HG03378 (cell line): Measurements from ENCODE around the gene LRRC8E.
A peak's percentile ranks its signal among the peaks of the same experiment; 100 is the strongest.
"Not testable (repeated sequence)": the region's sequence is repeated elsewhere in the genome, so short reads cannot be mapped to it uniquely, and the experiment has no call there.

ENCODE experiments used
- ATAC-seq: cut with Tn5 transposase; IDR thresholded peaks from one replicate; pipeline ENCODE4 v1.9.1; 2021; ENCODE audit warnings: mild to moderate bottlenecking, moderate library complexity; ENCODE audit not compliant: unreplicated experiment

Gene LRRC8E

DNA sequence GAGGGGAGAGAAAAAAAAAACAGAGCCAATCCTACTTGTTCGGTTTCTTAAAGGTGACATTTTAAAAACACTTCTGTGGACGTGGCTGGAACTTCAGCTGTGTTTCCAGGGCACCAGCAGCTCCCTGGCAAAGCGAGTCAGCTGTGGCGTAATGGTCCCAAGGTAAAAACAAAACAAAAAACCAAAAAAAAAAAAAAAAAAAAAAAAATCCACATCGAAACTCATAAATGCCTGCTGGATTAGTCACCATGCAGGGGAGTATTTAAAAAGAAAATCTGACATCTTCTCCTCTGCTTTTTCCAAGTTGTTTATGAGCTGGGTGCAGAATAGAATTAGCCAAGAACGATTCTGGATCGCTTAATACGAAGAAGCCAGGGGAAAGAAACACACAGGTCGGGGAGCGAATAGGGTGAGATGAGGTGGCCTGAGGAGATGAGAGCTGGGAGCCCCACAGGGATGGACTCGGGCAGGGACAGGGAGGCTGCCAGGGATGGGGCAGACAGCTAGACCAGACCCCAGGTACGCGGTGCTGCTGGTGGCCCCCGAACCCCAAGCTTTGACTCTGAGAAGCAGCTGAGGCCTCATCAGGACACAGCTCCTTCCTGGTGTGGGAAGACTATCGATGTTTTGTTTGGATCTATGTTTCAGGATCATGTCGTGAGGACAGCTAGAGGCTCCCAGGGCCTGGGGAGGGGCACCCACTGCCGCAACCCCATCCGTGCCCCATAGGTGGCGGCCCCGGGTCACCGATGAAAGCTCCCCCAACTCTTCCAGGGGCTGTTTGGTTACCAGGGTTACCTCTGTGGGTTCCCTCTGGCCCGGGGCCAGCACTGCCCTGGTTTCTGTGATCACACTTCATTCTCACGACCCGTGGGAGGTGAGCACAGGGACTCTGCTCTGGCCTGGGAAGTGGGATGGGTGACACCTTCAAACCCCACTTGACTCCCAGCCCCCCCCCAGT, 40.7 kb downstream of the LRRC8E start:
- ATAC-seq, result no peak

DNA sequence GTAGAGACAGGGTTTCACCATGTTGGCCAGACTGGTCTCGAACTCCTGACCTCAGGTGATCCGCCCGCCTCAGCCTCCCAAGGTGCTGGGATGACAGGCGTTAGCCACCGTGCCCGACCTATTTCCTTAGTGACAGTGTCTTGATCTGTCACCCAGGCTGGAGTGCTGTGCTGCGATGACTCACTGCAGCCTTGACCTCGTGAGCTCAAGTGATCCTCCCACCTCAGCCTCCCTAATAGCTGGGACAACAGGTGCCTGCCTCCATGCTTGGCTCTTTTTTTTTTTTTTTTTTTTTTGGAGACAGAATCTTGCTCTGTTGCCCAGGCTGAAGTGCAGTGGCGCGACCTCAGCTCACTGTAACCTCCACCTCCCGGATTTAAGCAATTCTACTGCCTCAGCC, 41.7 kb downstream of the LRRC8E start:
- ATAC-seq, result not testable (repeated sequence)

DNA sequence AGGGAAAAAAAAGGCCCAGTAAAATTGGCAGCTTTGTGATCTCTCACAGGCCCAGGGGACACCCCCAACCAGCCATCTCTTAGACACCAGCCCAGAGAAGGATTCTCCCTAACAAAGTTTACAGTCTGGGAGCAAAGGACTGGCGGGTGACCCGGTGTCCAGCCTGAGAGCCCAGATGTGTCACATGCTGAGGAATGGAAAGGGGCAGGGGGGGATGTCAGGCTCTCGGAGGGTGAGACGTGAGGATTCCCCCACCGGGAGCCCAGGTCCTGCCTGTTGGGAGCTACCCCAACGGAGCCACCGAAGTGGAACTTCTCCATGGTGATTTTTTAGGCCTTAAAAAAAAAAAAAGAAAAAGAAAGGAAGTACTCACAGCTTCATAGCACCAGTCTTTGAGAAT, 42.5 kb downstream of the LRRC8E start:
- no peak for ATAC-seq

DNA sequence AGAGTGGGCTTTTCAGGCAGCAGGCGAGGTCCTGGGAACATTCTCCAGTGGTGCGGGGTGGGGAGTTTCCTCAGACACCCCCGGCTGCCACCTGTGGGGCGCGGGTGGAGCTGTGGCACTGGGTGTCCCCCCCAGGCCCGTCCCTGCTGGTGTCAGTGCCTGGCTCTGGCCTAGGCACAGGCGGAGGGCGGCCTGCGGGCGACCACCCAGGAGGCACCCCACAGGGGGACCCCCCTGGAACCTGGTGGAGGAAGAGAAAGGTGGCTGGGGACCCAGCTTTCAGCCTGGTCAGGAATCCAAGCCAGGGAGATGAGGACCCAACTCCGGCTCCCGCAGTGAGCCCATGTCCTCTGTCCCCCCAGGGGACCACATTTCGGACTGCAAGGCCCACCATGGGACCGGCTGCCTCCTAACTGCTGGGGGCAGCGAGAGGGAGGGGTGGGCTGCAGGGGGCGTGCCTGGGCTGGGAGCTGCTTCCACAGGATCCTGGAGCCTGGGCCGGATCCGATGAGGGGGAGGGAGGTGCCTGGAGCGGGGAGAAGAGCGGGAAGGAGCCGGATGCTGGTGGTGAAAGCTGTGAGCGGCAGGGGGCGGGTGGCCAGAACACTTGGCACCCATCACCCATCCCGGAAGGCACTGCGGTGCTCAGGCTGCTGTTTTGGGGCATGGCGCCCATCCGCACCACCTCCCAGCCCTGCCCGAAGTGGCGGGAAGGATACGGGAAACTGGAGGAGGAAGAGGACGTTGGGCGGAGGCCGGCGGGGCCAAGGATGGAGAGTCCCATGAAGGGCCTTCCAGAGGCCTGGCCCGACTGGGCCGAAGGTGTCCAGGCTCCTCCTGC, 43.1 kb downstream of the LRRC8E start:
- no peak for ATAC-seq

DNA sequence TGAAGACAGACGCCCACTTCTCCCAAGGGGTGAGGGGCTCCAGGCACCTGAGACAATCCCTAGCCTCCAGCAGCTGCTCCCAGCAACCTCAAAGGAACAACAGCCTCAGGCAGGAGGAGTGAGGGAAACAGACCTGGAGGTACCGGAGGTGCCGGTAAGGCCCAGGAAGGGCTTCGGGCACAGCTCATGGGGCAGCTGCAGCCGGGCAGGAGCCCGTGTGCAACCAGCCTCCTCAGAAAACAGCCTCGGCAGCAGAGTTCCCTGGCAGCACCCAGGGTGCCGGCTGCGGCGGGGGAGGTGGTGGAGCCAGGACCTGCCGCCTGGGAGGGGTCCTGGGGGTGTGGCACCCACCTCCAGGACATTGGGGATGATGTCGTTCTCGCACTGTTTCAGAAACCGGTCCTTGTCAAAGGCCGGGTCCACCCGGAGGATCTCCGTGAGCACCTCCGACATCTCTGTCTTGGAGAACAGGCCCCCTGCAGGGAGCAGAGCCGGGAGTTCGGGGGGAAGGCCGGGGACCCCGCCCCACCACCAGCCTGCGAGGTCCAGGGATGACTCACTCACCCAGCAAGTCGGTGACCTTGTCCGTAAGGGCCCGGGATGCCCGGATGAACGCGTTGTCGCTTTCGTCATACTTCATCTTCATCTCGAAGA, 44.1 kb downstream of the LRRC8E start:
- no peak for ATAC-seq

DNA sequence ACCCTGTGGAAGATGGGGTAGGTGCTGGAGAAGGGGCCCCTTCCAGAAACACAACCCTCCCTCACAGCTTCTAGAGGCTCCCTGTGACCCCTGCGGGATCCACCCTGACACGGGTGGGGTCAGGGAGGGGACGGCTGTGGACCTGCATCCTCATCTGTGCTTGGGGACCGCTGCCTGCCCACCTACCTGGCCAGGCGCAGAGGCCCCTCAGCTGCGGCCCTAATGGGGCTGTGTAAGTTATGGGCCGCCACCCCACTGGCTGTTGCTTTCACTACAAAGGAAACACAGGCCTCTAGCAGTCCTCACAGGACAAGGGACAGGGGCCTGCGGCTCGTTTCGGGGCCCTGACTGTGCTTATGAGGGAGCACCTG, 44.6 kb downstream of the LRRC8E start:
- no peak for ATAC-seq

DNA sequence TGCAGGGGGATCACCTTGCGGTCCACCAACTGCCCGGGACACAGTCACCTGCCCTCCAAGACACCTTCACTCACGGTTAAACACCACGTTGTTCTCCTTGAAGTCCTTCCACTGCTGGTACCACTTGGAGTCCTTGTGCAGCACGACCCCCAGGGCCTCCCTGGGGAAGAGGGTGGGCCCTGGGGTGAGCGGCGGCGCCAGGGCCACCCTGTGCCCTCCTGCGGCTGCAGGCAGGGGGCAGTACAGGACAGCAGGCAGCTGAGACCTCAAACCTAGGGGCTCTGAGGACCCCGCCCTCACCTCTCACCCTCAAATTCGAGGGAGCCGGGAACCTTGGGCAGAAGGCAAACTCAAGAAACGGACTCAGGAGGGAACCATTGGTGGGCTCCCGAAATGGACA, 45.1 kb downstream of the LRRC8E start:
- no peak for ATAC-seq

DNA sequence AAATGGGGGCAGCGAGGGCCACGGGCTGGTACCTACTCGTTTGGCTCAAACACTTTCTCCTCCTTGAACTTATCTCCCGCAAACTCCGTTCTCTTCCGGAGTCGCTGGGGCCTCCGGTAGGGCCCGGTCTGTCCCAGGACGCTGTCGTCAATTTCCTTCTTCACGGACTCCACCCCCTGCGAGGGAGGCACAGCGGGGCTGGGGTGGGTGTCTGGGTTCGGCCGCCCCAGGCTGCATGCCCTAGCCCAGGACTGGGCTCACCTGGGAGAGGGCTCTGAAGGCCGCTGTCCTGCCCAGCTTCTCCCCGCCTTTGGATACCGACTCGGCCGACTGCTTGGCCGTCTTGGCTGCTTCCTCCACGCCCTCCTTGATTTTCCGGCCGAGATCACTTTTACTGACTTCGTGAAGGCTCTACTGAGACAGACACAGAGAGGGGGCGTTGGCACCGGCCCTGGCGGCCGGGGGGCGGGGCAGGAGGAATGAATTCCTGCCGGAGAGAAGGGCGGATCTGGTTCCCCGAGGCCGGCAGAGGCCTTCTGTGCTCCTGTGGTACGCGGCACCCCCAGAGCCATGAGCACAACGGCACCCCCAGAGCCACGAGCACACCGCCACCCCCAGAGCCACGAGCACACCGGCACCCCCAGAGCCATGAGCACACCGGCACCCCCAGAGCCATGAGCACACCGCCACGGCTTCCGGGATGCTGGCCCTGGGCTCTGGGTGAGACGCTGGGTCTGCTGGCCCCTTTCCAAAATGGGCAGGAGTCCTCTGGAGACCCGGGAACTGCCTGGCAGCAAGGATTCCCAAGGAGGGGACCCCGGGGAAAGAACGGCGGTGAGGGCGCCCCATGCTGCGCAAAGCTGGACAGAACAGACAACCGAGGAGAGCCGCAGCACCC, 45.8 kb downstream of the LRRC8E start:
- no peak for ATAC-seq

DNA sequence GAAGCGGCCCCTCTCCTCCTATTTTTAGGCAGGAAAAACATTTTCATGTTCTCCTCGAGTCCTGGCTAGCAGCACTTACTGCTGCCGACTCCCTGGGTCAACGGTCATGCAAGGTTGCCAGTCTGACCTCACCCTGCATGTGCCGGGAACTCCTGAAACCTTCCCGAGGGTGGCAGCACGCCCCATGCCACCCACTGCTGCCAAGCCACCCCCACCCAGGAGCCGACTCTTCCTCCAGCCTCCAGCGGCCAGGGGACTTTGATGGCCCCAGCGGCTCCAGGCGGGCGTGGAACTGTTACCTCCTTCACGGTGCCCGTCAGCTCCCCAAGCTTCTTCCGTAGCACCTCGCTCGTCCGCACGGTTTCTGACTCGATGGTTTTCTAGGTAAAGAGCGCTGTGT, 46.5 kb downstream of the LRRC8E start:
- ATAC-seq, result no peak

DNA sequence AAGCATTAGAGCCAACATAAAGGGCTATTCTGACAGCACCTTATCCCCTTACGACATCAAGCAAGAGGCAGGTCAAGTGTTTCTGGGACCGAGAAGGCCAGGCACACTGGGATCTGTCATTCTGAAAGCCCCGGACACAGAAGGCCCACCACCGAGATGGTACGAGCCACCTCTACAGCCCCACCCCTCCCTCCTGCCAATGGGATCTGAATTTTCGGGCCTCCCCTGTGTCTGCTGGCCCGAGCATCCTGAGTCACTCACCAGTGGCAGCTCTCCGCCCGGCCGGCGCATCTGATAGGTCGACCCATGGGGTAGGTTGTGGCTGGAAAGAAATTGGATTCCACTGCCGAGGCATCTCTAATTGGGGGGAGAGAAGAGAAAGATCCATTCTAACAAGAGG, 52.5 kb downstream of the LRRC8E start:
- no peak for ATAC-seq

DNA sequence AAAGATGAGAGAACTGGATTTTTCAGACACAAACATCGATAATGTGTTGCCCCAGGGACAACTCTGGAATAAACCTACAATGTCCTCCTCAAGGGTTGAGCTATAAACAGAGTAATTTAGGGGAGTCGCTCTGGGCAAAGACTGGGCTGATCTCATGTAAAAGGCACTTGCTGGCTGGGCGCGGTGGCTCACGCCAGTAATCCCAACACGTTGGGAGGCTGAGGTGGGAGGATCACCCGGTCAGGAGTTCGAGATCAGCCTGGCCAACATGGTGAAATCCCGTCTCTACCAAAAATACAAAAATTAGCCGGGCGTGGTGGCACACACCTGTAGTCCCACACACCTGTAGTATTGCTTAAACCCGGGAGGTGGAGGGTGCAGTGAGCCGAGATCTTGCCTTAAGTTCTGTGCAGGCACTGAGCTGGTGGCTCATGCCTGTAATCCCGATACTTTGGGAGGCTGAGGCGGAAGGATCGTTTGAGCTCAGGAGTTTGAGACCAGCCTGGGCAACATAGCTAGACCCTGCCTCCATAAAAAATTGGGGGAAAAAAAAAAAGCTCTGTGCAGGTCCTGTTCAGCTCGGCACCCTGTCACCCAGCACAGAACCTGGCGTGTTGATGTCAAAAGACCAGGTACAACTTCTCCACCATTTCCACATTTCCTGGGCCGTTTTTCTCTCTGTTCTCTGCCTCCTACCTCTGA, 53.7 kb downstream of the LRRC8E start:
- ATAC-seq, result no peak

DNA sequence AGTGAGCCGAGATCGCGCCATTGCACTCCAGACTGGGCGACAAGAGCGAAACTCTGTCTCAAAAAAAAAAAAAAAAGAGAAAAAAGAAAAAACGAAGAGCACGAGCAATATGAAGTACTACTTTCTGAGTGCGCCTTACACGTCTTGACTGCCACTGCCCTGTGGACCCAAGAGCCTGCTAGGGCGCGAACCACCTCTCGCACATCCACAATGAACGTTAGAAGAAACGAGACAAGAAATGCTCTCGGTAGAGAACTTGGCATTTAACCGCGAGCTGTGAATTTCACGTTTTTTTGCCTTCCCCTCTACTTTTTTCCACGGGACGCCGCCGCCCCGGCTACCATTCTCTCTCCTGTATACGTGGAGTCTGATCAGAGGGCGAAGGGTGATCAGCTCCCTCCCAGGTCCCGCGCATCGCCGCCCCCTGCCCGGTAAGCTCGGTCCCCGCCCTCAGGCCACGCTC, 54.7 kb downstream of the LRRC8E start:
- no peak for ATAC-seq

DNA sequence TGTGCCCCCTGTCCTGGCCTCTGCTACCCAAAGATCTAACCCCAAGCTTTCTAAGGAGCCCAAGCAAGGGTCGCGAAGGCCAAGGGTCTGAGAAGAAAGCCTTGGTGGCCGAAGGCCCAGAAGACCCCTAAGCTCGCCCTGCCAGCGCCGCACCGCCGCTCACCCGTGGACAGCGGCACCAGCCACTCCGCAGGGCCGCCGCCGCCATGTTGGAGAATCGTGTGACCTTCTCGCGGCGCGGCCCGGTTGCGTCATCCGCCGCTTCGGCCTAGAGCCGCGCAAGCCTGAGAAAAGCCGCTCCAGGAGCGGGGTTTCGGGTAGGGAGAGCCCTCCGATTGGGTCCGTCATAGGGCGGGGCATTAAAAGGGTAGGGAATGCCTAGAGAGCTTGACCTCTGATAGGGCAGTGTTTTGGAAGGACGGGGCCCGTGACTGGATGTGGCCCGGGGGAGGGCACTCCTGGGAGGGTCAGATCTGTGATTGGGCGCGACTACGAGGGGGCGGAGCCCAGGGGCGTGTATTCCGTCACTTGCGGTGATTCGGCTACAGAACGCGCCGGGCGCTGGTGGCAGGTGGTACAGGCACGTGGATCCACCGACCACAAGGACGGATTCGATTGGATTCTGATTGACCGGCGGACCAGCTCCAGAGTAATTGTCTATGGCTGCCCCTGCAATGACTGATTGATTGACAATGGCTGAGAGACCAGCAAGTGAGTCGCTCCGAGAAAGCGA, 55.3 kb downstream of the LRRC8E start, which contains the start of gene TIMM44:
Gene TIMM44, minus strand, starts transcription at position 223 of the 733 bp plus-strand sequence. Its CDS starts 15 bp downstream, at position 208.
- peak; percentile 91 for ATAC-seq

DNA sequence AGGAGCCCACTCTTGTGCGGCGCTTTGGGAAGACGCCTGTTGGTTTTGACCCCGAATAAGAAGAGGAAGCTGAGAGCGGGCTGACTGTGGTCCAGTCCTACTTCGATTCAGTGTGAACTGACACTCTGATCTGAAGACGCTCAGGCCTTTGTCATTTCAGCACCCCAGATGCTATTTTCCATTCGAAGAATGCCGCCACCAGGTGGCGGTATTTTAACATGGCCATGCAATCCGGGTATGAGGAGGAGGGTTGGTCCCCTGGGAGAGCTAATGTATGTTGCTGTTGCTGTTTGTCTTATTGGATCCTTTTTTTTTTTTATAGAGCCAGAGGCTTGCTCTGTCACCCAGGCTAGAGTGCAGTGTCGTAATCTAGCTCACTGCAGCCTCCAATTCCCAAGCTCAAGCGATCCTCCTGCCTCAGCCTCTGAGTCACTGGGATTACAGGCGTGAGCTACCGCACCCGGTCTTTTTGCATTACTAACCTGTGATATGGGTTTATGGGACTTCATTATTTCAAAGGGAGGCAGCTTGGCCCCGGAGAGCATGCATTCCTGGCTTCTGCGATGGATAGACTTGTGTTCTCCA, 56.0 kb downstream of the LRRC8E start:
- ATAC-seq, result peak; percentile 31

DNA sequence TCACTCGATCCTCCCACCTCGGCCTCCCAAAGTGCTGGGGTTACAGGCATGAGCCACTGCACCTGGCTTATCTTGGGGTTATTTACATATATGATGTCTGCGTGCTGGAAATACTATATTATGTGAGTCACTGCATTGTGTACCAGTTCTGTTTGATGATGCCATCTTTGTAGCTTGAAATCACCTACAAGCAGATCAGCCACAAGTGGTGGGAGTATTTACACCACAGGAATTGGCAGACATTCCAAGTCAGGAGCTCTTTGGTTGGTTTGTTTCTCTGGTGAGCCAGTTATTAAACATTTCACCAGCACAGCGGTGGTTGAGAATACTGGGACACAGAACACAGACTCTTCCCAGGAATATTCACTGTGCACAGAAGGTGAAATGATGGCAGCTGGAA, 59.6 kb downstream of the LRRC8E start:
- ATAC-seq, result no peak
